GM23338 (cell line): Measurements from ENCODE around the gene SH3BP4. TPM values are rescaled to one million over a fixed set of nuclear protein-coding genes. Genes with fewer than 3 reads are reported as not detected.

ENCODE experiments used
- ATAC-seq: fragments of 200-7000 bp; cut with Tn5 transposase; 3 replicates; pipeline ENCODE4 v1.9.1; 2020
- DNase-seq: peaks from one replicate; pipeline ENCODE4 v3.0.0-alpha.2; 2015; ENCODE audit warnings: low spot score
- H2AFZ ChIP-seq: fragments of 200-600 bp; sonication (generic); 2 replicates; pipeline ENCODE4 v1.8.0; 2016; ENCODE audit warnings: antibody characterized with exemption, mild to moderate bottlenecking, moderate library complexity
- H3F3A ChIP-seq: fragments of 200-600 bp; sonication (generic); replicated peaks from 2 replicates; pipeline ENCODE4 v1.8.0; 2017; ENCODE audit warnings: antibody characterized with exemption, mixed run types, low read depth
- H3K27ac ChIP-seq: fragments of 200-600 bp; sonication (generic); 2 replicates; pipeline ENCODE4 v1.6.1; 2016; ENCODE audit warnings: low read depth
- H3K27me3 ChIP-seq: fragments of 200-600 bp; sonication (generic); 2 replicates; pipeline ENCODE4 v1.8.0; 2016; ENCODE audit warnings: mild to moderate bottlenecking, mixed run types, moderate library complexity; ENCODE audit not compliant: insufficient read depth
- H3K36me3 ChIP-seq: fragments of 200-600 bp; sonication (generic); 2 replicates; pipeline ENCODE4 v1.8.0; 2016; ENCODE audit warnings: mild to moderate bottlenecking; ENCODE audit not compliant: insufficient read depth
- H3K4me1 ChIP-seq: fragments of 200-600 bp; sonication (generic); 2 replicates; pipeline ENCODE4 v1.8.0; 2016; ENCODE audit warnings: mild to moderate bottlenecking, moderate library complexity; ENCODE audit not compliant: insufficient read depth
- H3K4me2 ChIP-seq: fragments of 200-600 bp; sonication (generic); 2 replicates; pipeline ENCODE4 v1.7.1; 2017; ENCODE audit warnings: mixed run types
- H3K4me3 ChIP-seq: fragments of 200-600 bp; sonication (generic); 2 replicates; pipeline ENCODE4 v1.6.1; 2016; ENCODE audit warnings: mixed run types
- H3K79me2 ChIP-seq: fragments of 200-600 bp; sonication (generic); replicated peaks from 2 replicates; pipeline ENCODE4 v1.8.0; 2017; ENCODE audit warnings: mild to moderate bottlenecking; ENCODE audit not compliant: insufficient read depth
- H3K9me2 ChIP-seq: fragments of 200-600 bp; sonication (generic); 2 replicates; pipeline ENCODE4 v1.8.0; 2017; ENCODE audit not compliant: insufficient read depth
- H4K20me1 ChIP-seq: fragments of 200-600 bp; sonication (generic); replicated peaks from 2 replicates; pipeline ENCODE4 v1.8.0; 2017; ENCODE audit warnings: mild to moderate bottlenecking; ENCODE audit not compliant: insufficient read depth
- H3K27ac Mint-ChIP-seq: 2 replicates; pipeline ENCODE4 v1.8.0; 2020; ENCODE audit warnings: inconsistent platforms, mild to moderate bottlenecking, moderate library complexity, mixed read lengths
- H3K27me3 Mint-ChIP-seq: 3 replicates; pipeline ENCODE4 v1.8.0; 2022; ENCODE audit warnings: low read depth, mild to moderate bottlenecking, moderate library complexity, mixed read lengths, inconsistent platforms; ENCODE audit not compliant: insufficient read depth, poor library complexity
- H3K36me3 Mint-ChIP-seq: 3 replicates; pipeline ENCODE4 v1.8.0; 2021; ENCODE audit warnings: low read depth, mild to moderate bottlenecking, inconsistent platforms, moderate library complexity, mixed read lengths
- H3K4me1 Mint-ChIP-seq: 3 replicates; pipeline ENCODE4 v1.8.0; 2020; ENCODE audit warnings: mild to moderate bottlenecking, inconsistent platforms, mixed read lengths
- H3K4me3 Mint-ChIP-seq: 3 replicates; pipeline ENCODE4 v1.8.0; 2021; ENCODE audit warnings: moderate library complexity, mild to moderate bottlenecking, inconsistent platforms, mixed read lengths
- H3K9me3 Mint-ChIP-seq: 3 replicates; pipeline ENCODE4 v1.8.0; 2020; ENCODE audit warnings: moderate library complexity, mild to moderate bottlenecking, inconsistent platforms, mixed read lengths
- CREB1 ChIP-seq: fragments of 250-450 bp; sonication (Bioruptor Pico); IDR thresholded peaks from 2 replicates; pipeline ENCODE4 v1.5.0; 2020; ENCODE audit warnings: low read depth, mild to moderate bottlenecking, moderate library complexity
- EZH2 ChIP-seq: fragments of 200-600 bp; sonication (generic); IDR thresholded peaks from one replicate; pipeline ENCODE4 v1.8.0; 2017; ENCODE audit warnings: antibody characterized with exemption, mild to moderate bottlenecking, low read depth; ENCODE audit not compliant: unreplicated experiment
- EZH2phosphoT487 ChIP-seq: fragments of 200-600 bp; sonication (generic); IDR thresholded peaks from one replicate; pipeline ENCODE4 v1.8.1; 2018; ENCODE audit warnings: antibody characterized with exemption; ENCODE audit not compliant: unreplicated experiment
- JUNB ChIP-seq: IDR thresholded peaks from one replicate; pipeline ENCODE4 v1.6.1; 2016; ENCODE audit warnings: antibody characterized with exemption; ENCODE audit not compliant: unreplicated experiment
- NANOG ChIP-seq: IDR thresholded peaks from 2 replicates; pipeline ENCODE4 v1.6.1; 2016; ENCODE audit warnings: antibody characterized with exemption, borderline replicate concordance
- ZNF331 ChIP-seq: fragments of 250-450 bp; sonication (Bioruptor Pico); IDR thresholded peaks from 2 replicates; pipeline ENCODE4 v1.5.0; 2020; ENCODE audit warnings: low read depth, mild to moderate bottlenecking, moderate library complexity
- polyA plus RNA-seq: library from polyadenylated mRNA; unstranded; fragments of >200 nt; fragmentation: Nextera tagmentation; extraction: Ambion mirVana; gene quantifications from 2 replicates; pipeline ENCODE4 v1.2.1, GENCODE V29; 2016
- total RNA-seq: library from RNA; depleted of rRNA; stranded (reverse); fragments of >200 nt; shearing (Covaris generic); gene quantifications from 2 replicates; pipeline ENCODE4 v1.2.3, GENCODE V29; 2014
- TF ChIP-seq, protein P1 (sequence below), 2 experiments: fragments of 200-600 bp in 1 of 2; sonication (generic) in 1 of 2; conservative IDR thresholded peaks; 2 replicates each; pipeline versions ENCODE4 v1.5.1 to v1.6.1; 2016 to 2017; ENCODE audit warnings: antibody characterized with exemption in 2 of 2, low read depth in 2 of 2, mild to moderate bottlenecking in 2 of 2, moderate library complexity in 1 of 2
- TF ChIP-seq, protein P2 (sequence below): IDR thresholded peaks from one replicate; pipeline ENCODE4 v1.6.1; 2018; ENCODE audit warnings: antibody characterized with exemption; ENCODE audit not compliant: unreplicated experiment
- TF ChIP-seq, protein P3 (sequence below): fragments of 250-450 bp; sonication (Bioruptor Pico); IDR thresholded peaks from 2 replicates; pipeline ENCODE4 v1.5.0; 2020; ENCODE audit warnings: mild to moderate bottlenecking, moderate library complexity
- TF ChIP-seq, protein P4 (sequence below): IDR thresholded peaks from 2 replicates; pipeline ENCODE4 v1.6.1; 2016; ENCODE audit warnings: antibody characterized with exemption

Gene SH3BP4
- total and polyA plus RNA-seq, 2 experiments from 2014 or later, result 15.6 to 50.9 TPM

DNA sequence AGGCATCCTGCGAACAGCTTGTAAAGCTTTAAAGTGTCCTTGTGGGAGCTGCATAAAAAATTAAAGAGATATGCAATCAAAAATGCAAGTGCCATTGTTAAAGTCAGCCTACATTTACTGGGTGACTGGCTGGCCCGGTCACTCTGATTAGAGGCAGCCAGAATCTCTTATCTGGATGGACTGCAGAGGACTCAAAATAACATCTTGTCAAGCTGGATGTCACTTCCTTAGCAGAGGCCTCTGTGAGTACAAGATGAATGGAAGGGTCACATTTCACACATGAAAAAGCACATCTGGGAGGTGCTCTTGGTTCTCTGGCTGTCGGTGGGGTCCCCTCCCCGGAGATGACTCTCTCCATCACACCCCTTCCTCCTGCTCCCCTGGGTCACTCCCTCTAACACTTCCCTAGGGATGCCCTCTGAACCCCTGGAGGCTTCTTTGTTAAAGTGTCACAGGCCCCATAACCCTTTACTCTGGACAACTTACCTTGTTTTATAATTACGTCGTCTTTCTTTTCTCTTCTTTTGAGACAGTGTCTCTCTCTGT is 122.1 kb downstream of the SH3BP4 start (continued):
- TF ChIP-seq, protein P1, sequence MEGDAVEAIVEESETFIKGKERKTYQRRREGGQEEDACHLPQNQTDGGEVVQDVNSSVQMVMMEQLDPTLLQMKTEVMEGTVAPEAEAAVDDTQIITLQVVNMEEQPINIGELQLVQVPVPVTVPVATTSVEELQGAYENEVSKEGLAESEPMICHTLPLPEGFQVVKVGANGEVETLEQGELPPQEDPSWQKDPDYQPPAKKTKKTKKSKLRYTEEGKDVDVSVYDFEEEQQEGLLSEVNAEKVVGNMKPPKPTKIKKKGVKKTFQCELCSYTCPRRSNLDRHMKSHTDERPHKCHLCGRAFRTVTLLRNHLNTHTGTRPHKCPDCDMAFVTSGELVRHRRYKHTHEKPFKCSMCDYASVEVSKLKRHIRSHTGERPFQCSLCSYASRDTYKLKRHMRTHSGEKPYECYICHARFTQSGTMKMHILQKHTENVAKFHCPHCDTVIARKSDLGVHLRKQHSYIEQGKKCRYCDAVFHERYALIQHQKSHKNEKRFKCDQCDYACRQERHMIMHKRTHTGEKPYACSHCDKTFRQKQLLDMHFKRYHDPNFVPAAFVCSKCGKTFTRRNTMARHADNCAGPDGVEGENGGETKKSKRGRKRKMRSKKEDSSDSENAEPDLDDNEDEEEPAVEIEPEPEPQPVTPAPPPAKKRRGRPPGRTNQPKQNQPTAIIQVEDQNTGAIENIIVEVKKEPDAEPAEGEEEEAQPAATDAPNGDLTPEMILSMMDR (conservative IDR thresholded peaks at IDR 0.05; ENCODE audit: low read depth in 2 of 2), result no peak
- TF ChIP-seq EZH2 (no peak), ZNF331 (CRISPR knock-in tag) (no peak), EZH2phosphoT487 (no peak), NANOG (no peak), JUNB (no peak)
- TF ChIP-seq, protein P2, sequence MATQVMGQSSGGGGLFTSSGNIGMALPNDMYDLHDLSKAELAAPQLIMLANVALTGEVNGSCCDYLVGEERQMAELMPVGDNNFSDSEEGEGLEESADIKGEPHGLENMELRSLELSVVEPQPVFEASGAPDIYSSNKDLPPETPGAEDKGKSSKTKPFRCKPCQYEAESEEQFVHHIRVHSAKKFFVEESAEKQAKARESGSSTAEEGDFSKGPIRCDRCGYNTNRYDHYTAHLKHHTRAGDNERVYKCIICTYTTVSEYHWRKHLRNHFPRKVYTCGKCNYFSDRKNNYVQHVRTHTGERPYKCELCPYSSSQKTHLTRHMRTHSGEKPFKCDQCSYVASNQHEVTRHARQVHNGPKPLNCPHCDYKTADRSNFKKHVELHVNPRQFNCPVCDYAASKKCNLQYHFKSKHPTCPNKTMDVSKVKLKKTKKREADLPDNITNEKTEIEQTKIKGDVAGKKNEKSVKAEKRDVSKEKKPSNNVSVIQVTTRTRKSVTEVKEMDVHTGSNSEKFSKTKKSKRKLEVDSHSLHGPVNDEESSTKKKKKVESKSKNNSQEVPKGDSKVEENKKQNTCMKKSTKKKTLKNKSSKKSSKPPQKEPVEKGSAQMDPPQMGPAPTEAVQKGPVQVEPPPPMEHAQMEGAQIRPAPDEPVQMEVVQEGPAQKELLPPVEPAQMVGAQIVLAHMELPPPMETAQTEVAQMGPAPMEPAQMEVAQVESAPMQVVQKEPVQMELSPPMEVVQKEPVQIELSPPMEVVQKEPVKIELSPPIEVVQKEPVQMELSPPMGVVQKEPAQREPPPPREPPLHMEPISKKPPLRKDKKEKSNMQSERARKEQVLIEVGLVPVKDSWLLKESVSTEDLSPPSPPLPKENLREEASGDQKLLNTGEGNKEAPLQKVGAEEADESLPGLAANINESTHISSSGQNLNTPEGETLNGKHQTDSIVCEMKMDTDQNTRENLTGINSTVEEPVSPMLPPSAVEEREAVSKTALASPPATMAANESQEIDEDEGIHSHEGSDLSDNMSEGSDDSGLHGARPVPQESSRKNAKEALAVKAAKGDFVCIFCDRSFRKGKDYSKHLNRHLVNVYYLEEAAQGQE, result no peak

DNA sequence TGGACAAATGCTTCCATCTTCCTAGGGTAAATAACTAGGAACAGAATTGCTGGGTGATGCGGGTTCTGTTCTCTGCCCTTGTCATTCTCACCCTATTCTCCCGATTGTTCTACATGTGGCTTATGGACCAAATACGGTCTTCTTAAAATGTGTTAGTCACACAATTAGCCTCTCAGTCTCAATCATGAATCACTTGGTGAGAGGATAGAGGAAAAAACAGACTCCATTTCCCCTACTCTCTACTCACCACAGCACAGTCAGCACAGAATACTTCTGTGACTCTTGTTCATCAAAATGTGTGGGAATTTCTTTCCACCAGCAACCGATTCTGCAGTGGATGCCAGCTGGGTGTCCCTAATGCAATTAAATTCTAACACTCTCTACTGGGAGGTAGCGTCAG is 125.2 kb downstream of the SH3BP4 start:
- no peak for DNase-seq
- no peaks in the 10 kb centered on the region for H3K27me3 Mint-ChIP-seq
- TF ChIP-seq, protein P1 (conservative IDR thresholded peaks at IDR 0.05; ENCODE audit: low read depth in 2 of 2), result no peak
- TF ChIP-seq, protein P3, sequence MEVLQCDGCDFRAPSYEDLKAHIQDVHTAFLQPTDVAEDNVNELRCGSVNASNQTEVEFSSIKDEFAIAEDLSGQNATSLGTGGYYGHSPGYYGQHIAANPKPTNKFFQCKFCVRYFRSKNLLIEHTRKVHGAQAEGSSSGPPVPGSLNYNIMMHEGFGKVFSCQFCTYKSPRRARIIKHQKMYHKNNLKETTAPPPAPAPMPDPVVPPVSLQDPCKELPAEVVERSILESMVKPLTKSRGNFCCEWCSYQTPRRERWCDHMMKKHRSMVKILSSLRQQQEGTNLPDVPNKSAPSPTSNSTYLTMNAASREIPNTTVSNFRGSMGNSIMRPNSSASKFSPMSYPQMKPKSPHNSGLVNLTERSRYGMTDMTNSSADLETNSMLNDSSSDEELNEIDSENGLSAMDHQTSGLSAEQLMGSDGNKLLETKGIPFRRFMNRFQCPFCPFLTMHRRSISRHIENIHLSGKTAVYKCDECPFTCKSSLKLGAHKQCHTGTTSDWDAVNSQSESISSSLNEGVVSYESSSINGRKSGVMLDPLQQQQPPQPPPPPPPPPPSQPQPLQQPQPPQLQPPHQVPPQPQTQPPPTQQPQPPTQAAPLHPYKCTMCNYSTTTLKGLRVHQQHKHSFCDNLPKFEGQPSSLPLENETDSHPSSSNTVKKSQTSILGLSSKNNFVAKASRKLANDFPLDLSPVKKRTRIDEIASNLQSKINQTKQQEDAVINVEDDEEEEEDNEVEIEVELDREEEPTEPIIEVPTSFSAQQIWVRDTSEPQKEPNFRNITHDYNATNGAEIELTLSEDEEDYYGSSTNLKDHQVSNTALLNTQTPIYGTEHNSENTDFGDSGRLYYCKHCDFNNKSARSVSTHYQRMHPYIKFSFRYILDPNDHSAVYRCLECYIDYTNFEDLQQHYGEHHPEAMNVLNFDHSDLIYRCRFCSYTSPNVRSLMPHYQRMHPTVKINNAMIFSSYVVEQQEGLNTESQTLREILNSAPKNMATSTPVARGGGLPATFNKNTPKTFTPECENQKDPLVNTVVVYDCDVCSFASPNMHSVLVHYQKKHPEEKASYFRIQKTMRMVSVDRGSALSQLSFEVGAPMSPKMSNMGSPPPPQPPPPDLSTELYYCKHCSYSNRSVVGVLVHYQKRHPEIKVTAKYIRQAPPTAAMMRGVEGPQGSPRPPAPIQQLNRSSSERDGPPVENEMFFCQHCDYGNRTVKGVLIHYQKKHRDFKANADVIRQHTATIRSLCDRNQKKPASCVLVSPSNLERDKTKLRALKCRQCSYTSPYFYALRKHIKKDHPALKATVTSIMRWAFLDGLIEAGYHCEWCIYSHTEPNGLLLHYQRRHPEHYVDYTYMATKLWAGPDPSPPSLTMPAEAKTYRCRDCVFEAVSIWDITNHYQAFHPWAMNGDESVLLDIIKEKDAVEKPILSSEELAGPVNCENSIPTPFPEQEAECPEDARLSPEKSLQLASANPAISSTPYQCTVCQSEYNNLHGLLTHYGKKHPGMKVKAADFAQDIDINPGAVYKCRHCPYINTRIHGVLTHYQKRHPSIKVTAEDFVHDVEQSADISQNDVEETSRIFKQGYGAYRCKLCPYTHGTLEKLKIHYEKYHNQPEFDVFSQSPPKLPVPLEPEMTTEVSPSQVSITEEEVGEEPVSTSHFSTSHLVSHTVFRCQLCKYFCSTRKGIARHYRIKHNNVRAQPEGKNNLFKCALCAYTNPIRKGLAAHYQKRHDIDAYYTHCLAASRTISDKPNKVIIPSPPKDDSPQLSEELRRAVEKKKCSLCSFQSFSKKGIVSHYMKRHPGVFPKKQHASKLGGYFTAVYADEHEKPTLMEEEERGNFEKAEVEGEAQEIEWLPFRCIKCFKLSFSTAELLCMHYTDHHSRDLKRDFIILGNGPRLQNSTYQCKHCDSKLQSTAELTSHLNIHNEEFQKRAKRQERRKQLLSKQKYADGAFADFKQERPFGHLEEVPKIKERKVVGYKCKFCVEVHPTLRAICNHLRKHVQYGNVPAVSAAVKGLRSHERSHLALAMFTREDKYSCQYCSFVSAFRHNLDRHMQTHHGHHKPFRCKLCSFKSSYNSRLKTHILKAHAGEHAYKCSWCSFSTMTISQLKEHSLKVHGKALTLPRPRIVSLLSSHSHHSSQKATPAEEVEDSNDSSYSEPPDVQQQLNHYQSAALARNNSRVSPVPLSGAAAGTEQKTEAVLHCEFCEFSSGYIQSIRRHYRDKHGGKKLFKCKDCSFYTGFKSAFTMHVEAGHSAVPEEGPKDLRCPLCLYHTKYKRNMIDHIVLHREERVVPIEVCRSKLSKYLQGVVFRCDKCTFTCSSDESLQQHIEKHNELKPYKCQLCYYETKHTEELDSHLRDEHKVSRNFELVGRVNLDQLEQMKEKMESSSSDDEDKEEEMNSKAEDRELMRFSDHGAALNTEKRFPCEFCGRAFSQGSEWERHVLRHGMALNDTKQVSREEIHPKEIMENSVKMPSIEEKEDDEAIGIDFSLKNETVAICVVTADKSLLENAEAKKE (CRISPR knock-in tag), result no peak
- TF ChIP-seq, protein P4, sequence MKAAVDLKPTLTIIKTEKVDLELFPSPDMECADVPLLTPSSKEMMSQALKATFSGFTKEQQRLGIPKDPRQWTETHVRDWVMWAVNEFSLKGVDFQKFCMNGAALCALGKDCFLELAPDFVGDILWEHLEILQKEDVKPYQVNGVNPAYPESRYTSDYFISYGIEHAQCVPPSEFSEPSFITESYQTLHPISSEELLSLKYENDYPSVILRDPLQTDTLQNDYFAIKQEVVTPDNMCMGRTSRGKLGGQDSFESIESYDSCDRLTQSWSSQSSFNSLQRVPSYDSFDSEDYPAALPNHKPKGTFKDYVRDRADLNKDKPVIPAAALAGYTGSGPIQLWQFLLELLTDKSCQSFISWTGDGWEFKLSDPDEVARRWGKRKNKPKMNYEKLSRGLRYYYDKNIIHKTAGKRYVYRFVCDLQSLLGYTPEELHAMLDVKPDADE, result no peak
- no peak for TF ChIP-seq CREB1

More for the DNA sequence above, 125.2 kb downstream of the SH3BP4 start:
- no peak overlapping the region for H3K4me3 ChIP-seq
- Mint-ChIP-seq H3K9me3 (no peaks in the 10 kb centered on the region), H3K4me1 (peaks cover 3% of the 10 kb centered on the region; the same call in 2 of the 3 replicates), H3K4me3 (no peak overlapping the region), H3K27ac (no peak overlapping the region), H3K36me3 (no peaks in the 10 kb centered on the region)
- ATAC-seq, result no peak
- H2AFZ ChIP-seq, result no peak overlapping the region
- no peaks in the 10 kb centered on the region for H3K79me2 ChIP-seq
- H3K27me3 ChIP-seq, result no peaks in the 10 kb centered on the region
- no peaks in the 10 kb centered on the region for H3K36me3 ChIP-seq
- H3K9me2 ChIP-seq, result no peaks in the 10 kb centered on the region
- no peak overlapping the region for H3K27ac ChIP-seq
- H3F3A ChIP-seq, result no peaks in the 10 kb centered on the region
- H3K4me2 ChIP-seq, result no peak overlapping the region
- no peaks in the 10 kb centered on the region for H4K20me1 ChIP-seq
- H3K4me1 ChIP-seq, result peaks cover 5% of the 10 kb centered on the region; the same call in 1 of the 2 replicates
